Hepatocyte (in vitro differentiated cells): ENCODE measurements around the gene ARHGAP6. TPM values are rescaled to one million over a fixed set of nuclear protein-coding genes. Genes with fewer than 3 reads are reported as not detected.
A peak's percentile ranks its signal among the peaks of the same experiment; 100 is the strongest.

Experiments
- DNase-seq: peaks from one replicate; pipeline ENCODE4 v3.0.0-alpha.2; 2016; ENCODE audit warnings: low spot score
- H2AFZ ChIP-seq: fragments of 200-600 bp; sonication (generic); 2 replicates; pipeline ENCODE4 v1.6.0; 2016; ENCODE audit warnings: antibody characterized with exemption, mild to moderate bottlenecking
- H3K27ac ChIP-seq: fragments of 200-600 bp; sonication (generic); 2 replicates; pipeline ENCODE4 v1.5.1; 2016; ENCODE audit warnings: mild to moderate bottlenecking
- H3K27me3 ChIP-seq: fragments of 200-600 bp; sonication (generic); 2 replicates; pipeline ENCODE4 v1.6.1; 2016
- H3K36me3 ChIP-seq: fragments of 200-600 bp; sonication (generic); replicated peaks from 2 replicates; pipeline ENCODE4 v1.5.1; 2016; ENCODE audit warnings: low read depth; ENCODE audit not compliant: insufficient read depth
- H3K4me1 ChIP-seq: fragments of 200-600 bp; sonication (generic); 2 replicates; pipeline ENCODE4 v1.5.1; 2016; ENCODE audit warnings: mild to moderate bottlenecking, moderate library complexity; ENCODE audit not compliant: insufficient read depth
- H3K4me2 ChIP-seq: fragments of 200-600 bp; sonication (generic); 2 replicates; pipeline ENCODE4 v1.6.0; 2016
- H3K4me3 ChIP-seq: fragments of 200-600 bp; sonication (generic); 2 replicates; pipeline ENCODE4 v1.5.1; 2016; ENCODE audit warnings: mild to moderate bottlenecking
- H3K79me2 ChIP-seq: fragments of 200-600 bp; sonication (generic); 2 replicates; pipeline ENCODE4 v1.6.0; 2017; ENCODE audit warnings: mild to moderate bottlenecking
- H3K9me2 ChIP-seq: fragments of 200-600 bp; sonication (generic); replicated peaks from 2 replicates; pipeline ENCODE4 v1.6.0; 2017; ENCODE audit warnings: mild to moderate bottlenecking; ENCODE audit not compliant: insufficient read depth
- H3K9me3 ChIP-seq: fragments of 200-600 bp; sonication (generic); 2 replicates; pipeline ENCODE4 v1.5.1; 2016; ENCODE audit warnings: low read depth, mild to moderate bottlenecking
- H4K20me1 ChIP-seq: fragments of 200-600 bp; sonication (generic); 2 replicates; pipeline ENCODE4 v1.6.0; 2016; ENCODE audit warnings: mild to moderate bottlenecking; ENCODE audit not compliant: insufficient read depth, poor library complexity, severe bottlenecking
- EZH2 ChIP-seq: fragments of 200-600 bp; sonication (generic); IDR thresholded peaks from 2 replicates; pipeline ENCODE4 v1.6.1; 2016; ENCODE audit warnings: antibody characterized with exemption, mild to moderate bottlenecking, borderline replicate concordance
- EZH2phosphoT487 ChIP-seq: fragments of 200-600 bp; sonication (generic); IDR thresholded peaks from one replicate; pipeline ENCODE4 v1.6.1; 2018; ENCODE audit warnings: antibody characterized with exemption, mild to moderate bottlenecking, low read depth, moderate library complexity; ENCODE audit not compliant: unreplicated experiment, severe bottlenecking
- WGBS: methylation state at CpG from one replicate; pipeline ENCODE4 v1.1.6; 2016; ENCODE audit warnings: low lambda C conversion rate; ENCODE audit errors: missing lambda C conversion rate; 5-methylcytosine and 5-hydroxymethylcytosine counted together
- polyA plus RNA-seq: library from polyadenylated mRNA; unstranded; fragments of >200 nt; fragmentation: Nextera tagmentation; extraction: Ambion mirVana; gene quantifications from 2 replicates; pipeline ENCODE4 v1.2.1, GENCODE V29; 2016
- total RNA-seq: library from RNA; depleted of rRNA; stranded (reverse); fragments of >200 nt; gene quantifications from 2 replicates; pipeline ENCODE4 v1.2.3, GENCODE V29; 2014
- TF ChIP-seq, protein P1 (sequence below): fragments of 200-600 bp; sonication (generic); IDR thresholded peaks from 2 replicates; pipeline ENCODE4 v1.5.1; 2016; ENCODE audit warnings: antibody characterized with exemption, mild to moderate bottlenecking; ENCODE audit not compliant: poor library complexity

ARHGAP6 gene
- total and polyA plus RNA-seq, 2 experiments from 2014 or later, result 4.9 to 6.9 TPM

DNA sequence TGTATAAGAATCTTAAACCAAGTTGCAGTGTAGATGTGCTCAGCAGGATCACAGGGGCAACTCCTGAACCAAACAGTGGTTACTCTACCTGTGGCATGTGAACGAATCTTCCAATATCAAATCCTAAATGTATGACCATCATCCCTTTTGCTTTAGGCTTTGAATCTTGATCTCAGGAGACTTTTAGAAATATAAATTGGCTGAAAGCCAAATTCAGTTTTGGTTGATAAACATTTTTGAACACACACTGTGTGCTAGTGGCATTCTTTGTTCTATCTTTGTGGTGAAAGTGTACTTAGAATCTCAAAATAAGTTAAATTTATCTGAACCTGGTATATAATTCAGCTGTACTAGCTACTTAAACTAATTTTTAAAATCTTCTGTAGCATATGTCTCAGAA is 4.6 kb upstream of the ARHGAP6 start:
- peaks cover 5% of the 10 kb centered on the region for H3K27me3 ChIP-seq
- no peaks in the 10 kb centered on the region for H3K9me3 ChIP-seq

DNA sequence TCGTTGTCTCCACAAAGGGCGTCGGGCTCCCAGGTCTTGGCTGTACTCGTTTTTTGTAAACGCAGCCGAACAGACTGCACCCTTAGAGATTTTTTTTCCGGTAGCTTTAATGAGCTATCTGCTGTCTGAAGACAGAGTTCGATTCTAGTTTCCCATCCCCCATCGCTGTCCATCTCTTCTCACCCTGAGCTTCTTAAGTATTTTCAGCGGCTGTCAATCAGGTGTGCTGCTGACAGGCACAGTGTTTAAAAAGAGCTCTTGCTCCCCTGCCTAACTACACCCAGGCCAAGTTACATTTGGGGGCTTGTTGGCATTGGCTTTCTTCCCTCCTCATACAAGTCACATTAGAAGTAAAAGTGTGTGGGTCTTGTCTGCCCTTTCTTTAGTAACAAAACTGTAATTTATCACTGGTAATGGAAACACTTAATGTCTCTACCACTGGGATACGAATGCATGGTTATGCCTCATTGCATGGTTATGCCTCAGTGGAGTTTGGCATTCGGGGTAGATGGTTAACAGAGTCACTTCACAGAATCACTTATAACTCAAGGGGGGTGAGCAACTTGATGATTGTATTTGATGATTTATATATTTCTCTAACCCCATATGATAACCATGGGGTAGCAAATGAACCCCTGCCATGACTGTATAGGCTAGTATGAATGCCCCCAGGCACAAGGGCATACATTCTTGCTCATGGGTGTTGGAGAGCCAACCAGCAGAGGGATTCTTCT is 1.4 kb upstream of the ARHGAP6 start:
- 54% methylated on average over 12 of the region's 12 CpGs for WGBS
- H3K27me3 ChIP-seq, result peaks cover 5% of the 10 kb centered on the region

More for the DNA sequence above, 4.6 kb upstream of the ARHGAP6 start:
- Histone ChIP-seq H3K79me2 (no peaks in the 10 kb centered on the region), H3K4me3 (no peak overlapping the region), H2AFZ (no peak overlapping the region), H4K20me1 (no peaks in the 10 kb centered on the region), H3K36me3 (no peaks in the 10 kb centered on the region), H3K4me1 (no peaks in the 10 kb centered on the region), H3K27ac (no peak overlapping the region), H3K4me2 (no peak overlapping the region), H3K9me2 (no peaks in the 10 kb centered on the region)
- no peak for DNase-seq
- WGBS, result 93% methylated on average over 1 of the region's 1 CpG
- TF ChIP-seq, protein P1, sequence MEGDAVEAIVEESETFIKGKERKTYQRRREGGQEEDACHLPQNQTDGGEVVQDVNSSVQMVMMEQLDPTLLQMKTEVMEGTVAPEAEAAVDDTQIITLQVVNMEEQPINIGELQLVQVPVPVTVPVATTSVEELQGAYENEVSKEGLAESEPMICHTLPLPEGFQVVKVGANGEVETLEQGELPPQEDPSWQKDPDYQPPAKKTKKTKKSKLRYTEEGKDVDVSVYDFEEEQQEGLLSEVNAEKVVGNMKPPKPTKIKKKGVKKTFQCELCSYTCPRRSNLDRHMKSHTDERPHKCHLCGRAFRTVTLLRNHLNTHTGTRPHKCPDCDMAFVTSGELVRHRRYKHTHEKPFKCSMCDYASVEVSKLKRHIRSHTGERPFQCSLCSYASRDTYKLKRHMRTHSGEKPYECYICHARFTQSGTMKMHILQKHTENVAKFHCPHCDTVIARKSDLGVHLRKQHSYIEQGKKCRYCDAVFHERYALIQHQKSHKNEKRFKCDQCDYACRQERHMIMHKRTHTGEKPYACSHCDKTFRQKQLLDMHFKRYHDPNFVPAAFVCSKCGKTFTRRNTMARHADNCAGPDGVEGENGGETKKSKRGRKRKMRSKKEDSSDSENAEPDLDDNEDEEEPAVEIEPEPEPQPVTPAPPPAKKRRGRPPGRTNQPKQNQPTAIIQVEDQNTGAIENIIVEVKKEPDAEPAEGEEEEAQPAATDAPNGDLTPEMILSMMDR, result no peak
- TF ChIP-seq EZH2 (no peak), EZH2phosphoT487 (no peak)

DNA sequence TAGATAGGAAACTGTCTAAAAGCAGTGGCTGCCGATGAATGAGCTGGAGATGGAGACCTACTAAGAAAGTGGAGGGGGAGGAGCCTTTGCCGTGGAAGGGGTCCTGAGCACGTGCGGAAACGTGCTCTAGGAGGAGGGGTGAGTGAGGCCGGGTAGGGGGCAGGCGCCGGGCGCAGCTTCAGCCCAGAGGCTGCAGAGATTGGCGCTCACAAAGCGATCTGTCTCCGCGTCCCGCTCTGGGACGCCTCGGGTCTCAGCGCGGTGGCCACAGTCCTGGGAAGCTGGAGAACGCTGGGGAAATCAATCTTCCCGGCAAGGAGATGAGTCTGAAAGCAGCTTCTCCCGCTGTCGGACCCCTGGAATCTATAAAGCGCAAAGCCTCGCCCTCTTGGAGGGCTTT is 444 bp upstream of the ARHGAP6 start:
- peak; percentile 44 for DNase-seq
- 37% methylated on average over 24 of the region's 24 CpGs for WGBS
- H3K9me3 ChIP-seq, result no peaks in the 10 kb centered on the region
- H3K27ac ChIP-seq, result peak overlapping the region; percentile 48
- TF ChIP-seq EZH2phosphoT487, result no peak
- TF ChIP-seq, protein P1, result no peak
- no peak for TF ChIP-seq EZH2
- H3K9me2 ChIP-seq, result no peaks in the 10 kb centered on the region
- H3K4me1 ChIP-seq, result no peaks in the 10 kb centered on the region
- peaks cover 5% of the 10 kb centered on the region for H3K27me3 ChIP-seq
- peak overlapping the region; percentile 46 for H2AFZ ChIP-seq
- peak overlapping the region; percentile 85 for H3K4me2 ChIP-seq
- H3K36me3 ChIP-seq, result no peaks in the 10 kb centered on the region
- H3K4me3 ChIP-seq, result peak overlapping the region; percentile 29
- H4K20me1 ChIP-seq, result no peaks in the 10 kb centered on the region
- H3K79me2 ChIP-seq, result peaks cover 9% of the 10 kb centered on the region

More for the DNA sequence above, 1.4 kb upstream of the ARHGAP6 start:
- H3K9me3 ChIP-seq, result no peaks in the 10 kb centered on the region
- H4K20me1 ChIP-seq, result no peaks in the 10 kb centered on the region
- H2AFZ ChIP-seq, result no peak overlapping the region
- peak overlapping the region; percentile 29 for H3K4me3 ChIP-seq
- no peak for DNase-seq
- TF ChIP-seq, protein P1, result no peak
- H3K36me3 ChIP-seq, result no peaks in the 10 kb centered on the region
- no peaks in the 10 kb centered on the region for H3K4me1 ChIP-seq
- H3K27ac ChIP-seq, result no peak overlapping the region
- peak overlapping the region; percentile 85 for H3K4me2 ChIP-seq
- no peaks in the 10 kb centered on the region for H3K9me2 ChIP-seq
- H3K79me2 ChIP-seq, result peaks cover 9% of the 10 kb centered on the region
